Lower leg skin (tissue), 4 donors: ENCODE data around the gene PASK. TPM values are rescaled to one million over a fixed set of nuclear protein-coding genes. Genes with fewer than 3 reads are reported as not detected.
"Not testable (repeated sequence)": the region's sequence is repeated elsewhere in the genome, so short reads cannot be mapped to it uniquely, and the experiment has no call there.

Source experiments
- DNase-seq, 2 donors: peaks; one replicate each; pipeline ENCODE4 v3.0.0-alpha.2; 2019; ENCODE audit warnings: low spot score in 2 of 2
- H3K4me3 ChIP-seq: fragments of 200-600 bp; sonication (generic); 2 replicates; pipeline ENCODE4 v1.5.1; 2017; ENCODE audit warnings: mild to moderate bottlenecking, low read depth; ENCODE audit not compliant: poor library complexity, severe bottlenecking
- POLR2A ChIP-seq, 2 donors: fragments of 450-650 bp; IDR thresholded peaks; one replicate each; pipeline ENCODE4 v1.6.1; 2016 to 2017; ENCODE audit warnings: antibody characterized with exemption in 2 of 2, mild to moderate bottlenecking in 1 of 2, moderate library complexity in 1 of 2
- WGBS, 2 donors: methylation state at CpG; one replicate each; pipeline ENCODE4 v1.1.5; 2018; 5-methylcytosine and 5-hydroxymethylcytosine counted together
- intact Hi-C: fragments of 100-400 bp; cut with DNase I; formaldehyde crosslinking; loops from one replicate; pipeline ENCODE4 v1.15.0; 2023; ENCODE audit warnings: low total_unique reads
- total RNA-seq, 4 donors: library from RNA; depleted of rRNA; stranded (reverse); fragments of >200 nt; gene quantifications; one replicate each; pipeline ENCODE4 v1.1.0, GENCODE V29; 2016
- TF ChIP-seq, protein P1 (sequence below), 3 donors: fragments of 450-650 bp; IDR thresholded peaks; one replicate each; pipeline ENCODE4 v1.5.1; 2016; ENCODE audit warnings: antibody characterized with exemption in 3 of 3, mild to moderate bottlenecking in 3 of 3, moderate library complexity in 2 of 3

Gene PASK
- 10 to 100 TPM in 1 of 4 donors, 1 to 10 TPM in 3; 4.8 to 11.9 (median 6.5) TPM for total RNA-seq

DNA sequence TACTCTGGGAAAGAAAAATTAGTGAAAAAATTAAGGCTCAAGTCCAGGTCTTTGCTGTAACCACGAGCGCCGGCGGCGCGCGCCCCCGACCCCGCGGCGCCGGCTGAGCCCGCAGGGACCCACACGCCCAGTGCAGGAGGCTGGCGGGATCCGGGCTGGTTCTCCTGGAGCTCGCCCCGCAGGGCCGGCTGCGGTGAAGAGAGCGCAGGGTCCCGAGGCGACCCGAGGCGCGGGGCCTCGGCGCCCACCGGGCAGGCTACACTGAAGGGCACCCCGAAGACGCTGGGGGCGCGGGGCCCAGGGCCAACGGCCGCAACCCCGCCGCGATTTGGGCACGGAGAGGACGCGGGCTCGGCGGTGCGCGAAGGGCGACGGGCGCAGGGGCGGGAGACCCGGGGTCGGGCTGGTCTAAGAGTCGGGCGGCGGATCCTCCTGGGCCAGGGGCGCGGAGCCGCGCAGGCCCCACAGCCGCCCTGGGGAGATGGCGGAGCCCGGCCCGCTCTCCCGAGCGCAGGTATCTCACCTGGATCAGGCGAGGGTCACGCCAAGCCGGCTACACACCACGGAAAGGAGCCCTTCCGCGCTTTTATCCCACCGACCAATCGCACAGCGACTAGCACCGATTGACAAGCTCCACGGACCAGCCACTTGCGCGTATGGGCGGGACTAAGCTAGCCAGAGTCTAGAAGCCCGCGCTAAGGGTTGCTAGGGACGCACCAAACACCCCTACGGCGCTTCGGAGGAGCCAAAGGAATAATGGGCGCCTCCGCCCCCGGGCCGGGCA is at the start of gene PASK:
Gene PASK, minus strand, starts transcription at position 582 of the 784 bp plus-strand sequence. CDS start 6,440 bp downstream, outside the sequence.
- peak within 1 kb of the TSS; percentile 93 for H3K4me3 ChIP-seq
- intact Hi-C loops, result no loop called here
- TF ChIP-seq POLR2A (IDR thresholded peaks at IDR 0.05), result no peak
- TF ChIP-seq, protein P1, sequence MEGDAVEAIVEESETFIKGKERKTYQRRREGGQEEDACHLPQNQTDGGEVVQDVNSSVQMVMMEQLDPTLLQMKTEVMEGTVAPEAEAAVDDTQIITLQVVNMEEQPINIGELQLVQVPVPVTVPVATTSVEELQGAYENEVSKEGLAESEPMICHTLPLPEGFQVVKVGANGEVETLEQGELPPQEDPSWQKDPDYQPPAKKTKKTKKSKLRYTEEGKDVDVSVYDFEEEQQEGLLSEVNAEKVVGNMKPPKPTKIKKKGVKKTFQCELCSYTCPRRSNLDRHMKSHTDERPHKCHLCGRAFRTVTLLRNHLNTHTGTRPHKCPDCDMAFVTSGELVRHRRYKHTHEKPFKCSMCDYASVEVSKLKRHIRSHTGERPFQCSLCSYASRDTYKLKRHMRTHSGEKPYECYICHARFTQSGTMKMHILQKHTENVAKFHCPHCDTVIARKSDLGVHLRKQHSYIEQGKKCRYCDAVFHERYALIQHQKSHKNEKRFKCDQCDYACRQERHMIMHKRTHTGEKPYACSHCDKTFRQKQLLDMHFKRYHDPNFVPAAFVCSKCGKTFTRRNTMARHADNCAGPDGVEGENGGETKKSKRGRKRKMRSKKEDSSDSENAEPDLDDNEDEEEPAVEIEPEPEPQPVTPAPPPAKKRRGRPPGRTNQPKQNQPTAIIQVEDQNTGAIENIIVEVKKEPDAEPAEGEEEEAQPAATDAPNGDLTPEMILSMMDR (IDR thresholded peaks at IDR 0.05), result no peak
- WGBS, 2 donors, result 0% methylated on average over 52 to 68 of the region's 88 CpGs
- DNase-seq, result peak; percentile 96 to 98

DNA sequence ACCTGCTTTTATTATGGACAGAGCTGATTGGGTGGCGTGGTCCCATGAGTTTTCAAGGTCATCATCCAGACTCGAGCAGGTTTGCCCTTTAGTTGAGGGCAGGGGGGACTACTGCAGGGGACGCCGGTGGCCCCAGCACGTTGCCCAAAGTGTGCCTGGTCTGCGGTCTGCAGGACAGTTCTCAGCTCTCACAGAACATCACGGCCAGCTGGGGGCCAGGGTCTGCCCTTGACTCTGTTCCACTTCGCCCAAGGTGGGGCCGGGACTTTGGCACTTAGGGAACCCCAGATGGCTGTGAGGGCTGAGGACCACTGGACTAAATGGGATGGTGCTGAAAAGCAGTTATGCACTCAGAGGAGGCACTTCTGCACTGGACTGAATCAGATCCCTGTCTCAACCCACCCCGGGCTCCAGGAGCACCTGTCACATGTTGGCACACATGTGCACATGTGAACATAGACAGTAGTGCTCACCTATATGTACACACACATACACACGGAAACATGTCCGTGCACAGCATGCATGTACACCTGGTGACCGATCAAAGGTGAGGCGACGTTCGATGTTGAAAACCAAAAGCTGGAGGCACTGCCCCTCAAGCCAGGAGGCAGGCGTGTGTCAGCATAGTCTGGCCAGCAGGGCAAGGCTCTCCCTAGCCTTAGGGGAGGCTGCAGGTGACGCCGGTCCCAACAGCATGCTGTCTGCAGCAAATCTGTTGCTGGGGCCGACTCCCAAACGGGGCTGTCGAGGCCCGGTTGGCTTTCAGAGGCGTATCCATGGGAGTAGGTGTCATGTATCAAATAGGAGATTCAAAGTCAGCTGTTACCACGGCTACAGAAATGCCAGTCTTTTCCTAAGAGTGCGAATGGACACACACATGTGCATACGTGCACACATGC is 49.4 kb upstream of the PASK start:
- DNase-seq, result no peak
- 62 to 64% methylated on average over 25 to 27 of the region's 27 CpGs for WGBS, 2 donors
- no peak for TF ChIP-seq POLR2A (IDR thresholded peaks at IDR 0.05)
- TF ChIP-seq, protein P1 (IDR thresholded peaks at IDR 0.05), result no peak
- intact Hi-C loops, result no loop called here
- H3K4me3 ChIP-seq, result no peak overlapping the region

DNA sequence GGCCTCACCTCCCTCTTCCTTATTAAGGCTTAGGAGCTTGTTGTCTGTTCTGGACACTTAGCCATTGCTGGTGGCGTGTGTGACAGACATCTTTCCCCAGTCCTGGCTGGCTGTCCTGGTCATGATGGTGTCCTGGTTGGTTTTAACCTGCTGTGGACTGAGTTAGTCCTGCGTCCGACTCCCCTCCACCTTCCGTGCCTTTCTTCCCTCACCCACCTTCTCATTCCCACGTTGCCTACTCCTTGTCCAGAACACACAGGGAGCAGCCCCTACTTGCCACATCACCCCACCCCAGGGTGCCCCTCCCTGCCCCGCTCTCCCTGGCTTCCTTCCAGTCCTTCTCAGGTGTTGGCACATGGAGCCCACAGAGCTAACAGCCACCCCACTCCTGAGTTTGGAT is 48.7 kb upstream of the PASK start:
- no peak for TF ChIP-seq POLR2A (IDR thresholded peaks at IDR 0.05)
- TF ChIP-seq, protein P1 (IDR thresholded peaks at IDR 0.05), result no peak
- intact Hi-C loops, result no loop called here
- DNase-seq, result no peak
- no peak overlapping the region for H3K4me3 ChIP-seq
- 66 to 69% methylated on average over 6 of the region's 6 CpGs for WGBS, 2 donors

DNA sequence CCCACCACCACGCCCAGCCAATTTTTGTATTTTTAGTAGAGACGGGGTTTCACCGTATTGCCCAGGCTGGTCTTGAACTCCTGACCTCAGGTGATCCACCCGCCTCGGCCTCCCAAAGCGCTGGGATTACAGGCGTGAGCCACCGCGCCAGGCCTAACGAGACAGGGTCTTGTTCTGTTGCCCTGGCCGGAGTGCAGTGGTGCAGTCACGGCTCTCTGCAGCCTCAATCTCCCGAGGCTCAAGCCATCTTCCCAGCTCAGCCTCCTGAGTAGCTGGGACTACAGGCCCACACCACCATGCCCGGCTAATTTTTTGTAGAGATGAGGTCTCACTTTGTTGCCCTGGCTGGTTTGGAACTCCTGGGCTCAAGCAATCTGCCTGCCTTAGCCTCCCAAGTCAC is 48.0 kb upstream of the PASK start:
- H3K4me3 ChIP-seq, DNase-seq, intact Hi-C loops: not testable (repeated sequence)
- 95% methylated on average over 14 of the region's 14 CpGs for WGBS, 2 donors

DNA sequence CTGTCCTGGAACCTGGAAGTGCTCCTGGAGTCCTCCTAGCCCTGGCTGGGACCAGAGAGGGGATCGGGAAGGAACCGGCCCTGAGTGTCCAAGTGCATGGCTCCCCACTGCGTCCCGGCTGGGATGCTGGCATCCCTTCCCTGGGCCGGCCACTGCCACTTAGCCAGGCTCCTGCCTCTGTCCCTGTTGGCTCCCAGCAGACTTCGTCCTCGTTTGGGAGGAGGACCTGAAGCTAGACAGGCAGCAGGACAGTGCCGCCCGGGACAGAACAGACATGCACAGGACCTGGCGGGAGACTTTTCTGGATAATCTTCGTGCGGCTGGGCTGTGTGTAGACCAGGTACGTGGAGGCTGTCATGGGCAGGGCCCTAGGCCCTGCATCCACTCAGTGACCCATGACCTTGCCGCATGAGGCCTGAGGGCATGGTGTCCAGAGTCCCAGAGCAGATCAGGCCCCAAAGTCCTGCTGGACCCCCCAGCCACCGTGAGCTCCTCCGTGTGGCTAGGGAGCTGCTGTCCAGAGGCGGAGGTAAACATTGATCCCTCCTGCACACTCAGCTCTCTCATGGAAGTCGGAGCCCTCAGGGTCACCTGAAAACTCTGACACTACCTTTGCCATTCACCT is 46.3 kb upstream of the PASK start:
- no peak for TF ChIP-seq POLR2A (IDR thresholded peaks at IDR 0.05)
- TF ChIP-seq, protein P1 (IDR thresholded peaks at IDR 0.05), result no peak
- intact Hi-C loops, result no loop called here
- 87% methylated on average over 14 to 18 of the region's 18 CpGs for WGBS, 2 donors
- DNase-seq, result no peak
- no peak overlapping the region for H3K4me3 ChIP-seq

DNA sequence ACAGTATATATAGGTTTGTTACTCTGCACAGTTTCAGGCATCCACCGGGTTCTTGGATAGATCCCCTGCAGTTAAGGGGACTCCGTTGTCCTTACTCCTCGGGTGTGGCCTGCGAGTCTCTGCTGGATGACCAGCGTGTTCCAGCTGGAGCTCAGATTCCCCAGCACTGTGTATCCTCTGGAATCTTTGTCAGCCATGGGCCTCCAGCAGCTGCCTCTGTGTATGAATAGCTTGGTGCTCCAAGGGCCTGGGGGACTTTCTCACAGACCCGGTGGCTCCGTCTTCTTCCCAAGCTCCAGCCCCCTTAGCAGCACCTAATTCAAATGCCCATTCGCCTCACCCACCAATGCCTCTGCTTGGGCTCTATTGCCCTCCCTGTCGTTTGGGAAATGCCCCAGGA is 45.5 kb upstream of the PASK start:
- no peak for DNase-seq
- intact Hi-C loops, result no loop called here
- TF ChIP-seq, protein P1 (IDR thresholded peaks at IDR 0.05), result no peak
- no peak for TF ChIP-seq POLR2A (IDR thresholded peaks at IDR 0.05)
- 66 to 76% methylated on average over 9 of the region's 9 CpGs for WGBS, 2 donors
- no peak overlapping the region for H3K4me3 ChIP-seq
